Stimulated activated CD4-positive, alpha-beta T cell treated with anti-CD3 and anti-CD28 coated beads, TNF-alpha, amount 100 ng/mL, for 24 hours (primary cell): Measurements from ENCODE around the gene PACS2.
"Not testable (repeated sequence)": the region's sequence is repeated elsewhere in the genome, so short reads cannot be mapped to it uniquely, and the experiment has no call there.

Source experiments
- DNase-seq, 3 experiments: peaks; one replicate each; pipeline ENCODE4 v3.0.0-alpha.2; 2020; ENCODE audit warnings: low read depth in 3 of 3

The PACS2 gene

DNA sequence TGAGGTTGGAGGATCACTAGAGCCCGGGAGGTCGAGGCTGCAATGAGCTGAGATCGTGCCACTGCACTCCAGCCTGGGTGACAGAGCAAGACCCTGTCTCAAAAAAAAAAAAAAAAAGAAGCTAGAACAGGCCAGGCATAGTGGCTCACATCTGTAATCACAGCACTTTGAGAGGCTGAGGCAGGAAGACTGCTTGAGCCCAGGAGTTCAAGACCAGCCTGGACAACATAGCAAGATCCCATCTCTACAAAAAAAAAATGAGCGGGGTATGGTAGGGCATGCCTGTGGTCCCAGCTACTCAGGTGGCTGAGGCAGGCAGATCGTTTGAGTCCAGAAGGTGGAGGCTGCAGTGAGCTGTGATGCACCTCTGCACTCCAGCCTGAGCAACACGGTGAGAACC is 25.6 kb upstream of the PACS2 start:
- DNase-seq, result not testable (repeated sequence)

DNA sequence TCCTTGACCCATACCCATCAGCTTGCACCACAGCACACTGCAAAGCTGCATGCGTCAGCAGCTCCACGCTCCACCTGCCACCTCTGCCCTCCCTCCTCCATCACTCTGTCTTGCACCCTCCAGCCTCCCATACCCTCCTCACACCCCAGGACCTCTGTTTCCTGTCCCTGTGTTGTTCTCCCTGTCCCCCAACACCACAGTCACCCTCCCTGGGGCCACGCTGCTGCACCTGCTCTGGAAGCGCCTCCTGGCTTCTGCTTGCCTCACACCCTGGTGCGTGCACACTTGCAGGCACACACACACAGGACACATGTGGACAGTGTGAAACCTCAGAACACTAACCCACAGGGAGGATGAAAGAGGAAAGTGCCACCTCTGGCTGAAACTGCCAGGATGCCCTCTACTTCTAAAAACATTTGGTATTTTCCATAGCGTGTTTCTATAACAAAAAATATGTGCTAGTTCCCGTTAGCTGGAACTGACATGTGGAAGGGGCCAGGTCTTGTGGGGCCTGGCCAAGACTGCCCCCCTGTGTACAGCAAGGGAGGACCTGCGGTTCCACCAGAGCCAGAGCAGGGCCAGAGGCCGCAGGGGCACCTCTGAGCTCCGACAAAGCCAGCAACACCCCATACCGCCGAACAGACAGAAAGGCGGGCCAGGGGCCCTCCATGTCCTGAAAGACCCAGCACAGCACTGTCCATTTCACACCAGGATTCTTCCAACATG is 23.8 kb upstream of the PACS2 start:
- no peak for DNase-seq

DNA sequence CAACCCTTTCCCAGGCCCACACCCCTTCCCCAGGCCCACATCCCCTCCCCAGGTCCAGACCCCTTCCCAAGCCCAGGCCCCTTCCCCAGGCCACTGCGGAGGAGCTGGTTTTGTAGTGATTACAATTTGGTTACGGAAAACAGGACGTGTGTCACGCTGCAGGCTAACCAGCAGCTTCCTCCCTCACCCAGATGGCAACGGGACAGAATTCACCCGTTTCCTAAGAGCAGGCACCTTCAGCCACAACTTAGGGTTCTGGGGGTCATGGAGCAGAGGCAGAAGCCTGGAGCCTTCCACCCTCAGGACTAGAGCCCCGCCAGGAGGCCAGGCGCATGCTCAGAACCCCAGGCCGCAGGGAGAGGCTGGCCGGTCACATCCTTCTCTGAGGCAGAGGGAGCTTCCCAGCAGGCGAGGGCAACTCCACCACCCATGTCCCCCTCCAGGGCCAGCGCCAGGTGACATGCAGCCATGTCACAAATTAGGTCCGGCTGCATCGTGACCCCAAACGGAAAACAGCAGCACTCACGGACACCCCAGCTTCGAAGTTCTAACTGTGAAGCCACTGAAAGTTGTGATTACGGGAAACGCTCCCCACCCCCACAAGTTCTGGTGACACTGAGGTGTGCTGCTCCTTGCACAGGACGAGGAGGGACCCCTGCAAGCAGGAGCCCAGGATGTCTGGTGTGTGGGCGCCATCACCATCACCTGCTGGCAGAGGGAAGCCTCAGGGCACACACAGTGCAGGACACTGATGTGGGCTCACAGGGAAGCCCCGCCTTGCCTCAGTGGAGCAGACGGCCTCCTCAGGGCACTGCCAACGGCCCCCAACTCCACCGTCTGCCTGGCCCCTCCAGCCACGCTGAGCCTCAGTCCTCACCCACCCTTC is 21.5 kb upstream of the PACS2 start:
- no peak for DNase-seq

DNA sequence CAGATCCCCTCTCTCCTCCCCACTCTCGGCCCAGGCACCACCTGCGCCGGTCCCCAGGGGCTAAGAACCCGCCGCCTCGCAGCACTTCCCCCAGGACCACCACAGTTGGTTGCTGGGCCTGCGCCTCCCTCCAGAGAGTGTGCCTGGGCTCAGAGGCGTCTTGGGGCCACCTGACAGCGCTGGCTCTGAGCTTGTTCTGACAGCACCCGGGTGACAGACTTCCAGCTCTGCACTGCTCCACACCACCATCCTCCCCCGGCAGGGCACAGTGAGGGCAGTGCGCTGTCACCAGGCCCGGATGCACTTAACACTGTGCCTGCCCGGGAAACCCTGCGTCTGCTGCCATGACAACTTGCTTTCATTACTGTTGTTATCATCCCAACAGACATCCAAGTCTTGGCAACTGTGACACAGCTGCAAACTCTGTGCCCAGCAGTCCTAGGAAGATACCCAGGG is 20.4 kb upstream of the PACS2 start:
- peak in 1 of 3 experiments; percentile 47 for DNase-seq

DNA sequence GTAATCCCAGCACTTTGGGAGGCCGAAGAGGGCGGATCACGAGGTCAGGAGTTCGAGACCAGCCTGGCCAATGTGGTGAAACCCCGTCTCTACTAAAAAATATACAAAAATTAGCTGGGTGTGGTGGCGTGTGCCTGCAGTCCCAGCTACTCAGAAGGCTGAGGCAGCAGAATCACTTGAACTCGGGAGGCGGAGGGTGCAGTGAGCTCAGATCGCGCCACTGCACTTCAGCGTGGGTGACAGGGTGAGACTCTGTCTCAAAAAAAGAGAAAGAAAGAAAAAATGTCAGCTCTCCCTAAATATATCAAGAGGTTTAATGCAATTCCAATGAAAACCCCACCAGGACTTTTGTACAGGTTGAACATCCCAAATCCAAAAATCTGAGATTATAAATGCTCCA is 17.2 kb upstream of the PACS2 start:
- not testable (repeated sequence) for DNase-seq

DNA sequence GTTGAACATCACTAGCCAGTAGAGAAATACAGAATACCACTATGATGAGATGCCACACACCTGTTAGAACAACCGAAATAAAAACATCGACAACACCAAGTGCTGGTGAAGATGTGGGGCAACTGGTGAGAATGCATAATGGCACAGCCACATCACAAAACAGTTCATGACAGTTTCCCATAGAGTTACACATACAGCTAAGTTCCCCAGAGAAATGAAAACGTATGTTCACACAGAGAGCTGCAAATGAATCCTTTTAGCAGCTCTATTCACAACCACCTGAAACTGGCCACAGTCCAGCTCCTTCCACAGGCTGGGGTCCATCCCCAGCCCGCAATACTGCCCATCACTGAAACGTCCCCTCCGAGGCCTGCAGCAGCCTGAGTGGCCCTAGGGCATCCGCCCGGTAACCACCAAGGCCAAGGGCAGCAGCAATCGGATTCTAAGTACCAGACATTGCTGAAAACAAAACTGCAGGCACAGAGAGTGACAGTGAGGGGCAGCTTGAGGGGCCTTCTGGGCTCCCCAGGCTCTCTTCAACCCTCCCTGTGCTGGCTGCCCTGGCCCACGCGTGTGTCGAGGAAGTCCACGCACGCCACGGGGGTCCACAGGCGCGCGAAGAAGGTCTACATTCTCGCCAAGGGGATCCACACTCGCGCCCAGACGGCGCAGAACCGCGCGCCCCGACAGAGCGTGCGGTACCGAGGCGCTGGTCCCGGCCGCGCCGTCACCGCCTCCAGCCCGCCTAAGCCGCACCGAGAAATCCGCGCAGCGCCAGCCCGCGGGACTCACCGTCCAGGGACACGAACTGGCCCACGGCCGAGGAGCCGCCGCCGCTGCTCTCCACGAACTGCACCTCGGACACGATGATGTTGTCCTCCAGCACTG is 14.7 kb upstream of the PACS2 start:
- DNase-seq, result peak in 1 of 3 experiments; percentile 29

DNA sequence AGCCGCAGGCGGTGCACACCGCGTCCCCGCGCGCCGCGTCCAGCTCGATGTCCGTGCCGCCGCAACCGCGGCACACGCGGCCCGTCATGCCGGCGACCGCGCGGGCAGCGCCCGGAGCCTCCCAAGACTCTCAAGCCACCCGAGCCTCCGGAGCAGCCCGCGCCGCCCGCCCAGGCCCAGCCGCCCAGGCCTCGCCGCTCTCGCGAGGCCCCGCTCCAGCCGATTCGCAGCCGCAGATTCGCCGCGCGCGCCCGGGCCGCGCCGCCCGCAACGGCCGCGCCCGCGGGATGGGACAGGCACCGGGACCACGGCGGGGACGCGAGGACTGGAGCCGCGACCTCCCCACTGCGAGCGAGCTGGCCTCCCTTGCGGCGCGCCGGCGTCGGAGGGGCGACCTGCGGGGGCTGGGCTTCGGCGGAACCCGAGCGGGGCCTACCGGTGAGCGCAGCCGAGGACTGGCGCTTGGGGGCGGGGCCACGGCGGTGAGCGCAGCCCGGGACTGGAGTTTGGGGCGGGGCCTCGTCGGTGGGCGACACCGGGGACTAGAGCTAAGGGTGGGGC is 13.9 kb upstream of the PACS2 start, which contains the start of gene BRF1:
BRF1 (minus strand) TSS at position 460 of the 561 bp plus-strand sequence; CDS start at position 88, 372 bp downstream.
- peak; percentile 94 to 98 (median 97) for DNase-seq

DNA sequence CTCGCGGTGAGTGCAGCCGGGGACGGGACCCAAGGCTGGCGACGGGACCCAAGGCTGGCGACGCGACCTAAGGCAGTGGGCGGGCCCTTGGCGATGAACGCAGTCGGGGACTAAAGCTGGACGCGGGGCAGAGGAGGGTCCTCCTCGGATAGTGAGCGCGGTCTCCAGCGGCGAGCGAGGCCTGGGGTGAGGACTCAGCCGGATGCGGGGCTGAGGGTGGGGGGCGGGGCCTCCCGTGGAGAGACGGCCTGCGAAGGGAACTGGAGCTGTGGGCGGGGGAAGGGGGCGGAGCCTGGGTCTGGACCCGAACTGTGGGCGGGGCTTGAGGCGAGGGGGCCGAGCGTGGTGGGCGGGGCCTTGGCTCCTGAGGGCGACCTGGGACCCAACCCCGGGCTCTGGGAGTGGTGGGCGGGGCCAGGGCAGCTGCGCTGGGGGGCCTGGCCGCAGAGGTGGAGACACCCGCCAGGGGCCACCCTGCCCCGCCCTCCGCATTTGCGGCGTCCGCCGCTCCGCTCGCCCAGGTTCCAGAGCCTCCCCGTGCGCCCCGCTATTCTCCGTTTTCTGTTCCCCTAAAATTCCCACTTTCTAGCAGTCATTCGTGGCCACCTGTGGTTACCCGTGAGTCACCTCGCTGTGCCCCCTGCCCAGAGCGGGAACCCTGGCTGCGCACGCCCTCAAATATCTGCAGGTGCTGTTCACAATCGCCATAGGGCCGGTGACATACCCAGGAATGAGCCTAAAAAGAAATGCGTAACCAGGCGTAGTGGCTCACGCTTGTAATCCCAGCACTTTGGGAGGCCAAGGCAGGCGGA is 13.2 kb upstream of the PACS2 start:
- peak; percentile 98 to 100 (median 99) for DNase-seq

DNA sequence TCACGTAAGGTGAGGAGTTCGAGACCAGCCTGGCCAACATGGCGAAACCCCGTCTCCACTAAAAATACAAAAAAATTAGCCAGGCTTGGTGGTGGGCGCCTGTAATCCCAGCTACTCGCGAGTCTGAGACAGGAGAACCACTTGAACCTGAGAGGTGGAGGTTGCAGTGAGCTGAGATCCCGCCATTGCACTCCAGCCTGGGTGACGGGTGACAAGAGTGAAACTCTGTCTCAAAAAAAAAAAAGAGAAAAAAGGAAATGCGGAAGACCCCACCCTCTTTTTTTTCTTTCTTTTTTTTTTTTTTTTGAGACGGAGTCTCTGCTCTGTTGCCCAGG is 12.7 kb upstream of the PACS2 start:
- not testable (repeated sequence) for DNase-seq

DNA sequence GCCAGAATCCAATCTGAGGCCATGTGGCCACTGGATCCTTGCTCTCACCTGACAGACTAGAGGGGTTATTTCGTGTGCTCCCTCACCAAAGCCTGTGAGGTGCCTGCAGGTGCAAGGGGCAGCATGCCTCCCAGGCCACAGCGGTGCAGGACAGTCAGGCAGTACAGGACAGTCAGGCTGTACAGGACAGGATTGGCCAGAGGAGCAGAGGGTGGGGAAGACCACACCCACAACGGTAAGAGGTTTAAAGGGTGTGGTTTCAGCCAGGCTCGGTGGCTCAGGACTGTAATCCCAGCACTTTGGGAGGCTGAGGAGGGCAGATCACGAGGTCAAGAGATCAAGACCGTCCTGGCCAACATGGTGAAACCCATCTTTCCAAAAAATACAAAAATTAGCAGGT is 10.6 kb upstream of the PACS2 start:
- DNase-seq, result no peak

DNA sequence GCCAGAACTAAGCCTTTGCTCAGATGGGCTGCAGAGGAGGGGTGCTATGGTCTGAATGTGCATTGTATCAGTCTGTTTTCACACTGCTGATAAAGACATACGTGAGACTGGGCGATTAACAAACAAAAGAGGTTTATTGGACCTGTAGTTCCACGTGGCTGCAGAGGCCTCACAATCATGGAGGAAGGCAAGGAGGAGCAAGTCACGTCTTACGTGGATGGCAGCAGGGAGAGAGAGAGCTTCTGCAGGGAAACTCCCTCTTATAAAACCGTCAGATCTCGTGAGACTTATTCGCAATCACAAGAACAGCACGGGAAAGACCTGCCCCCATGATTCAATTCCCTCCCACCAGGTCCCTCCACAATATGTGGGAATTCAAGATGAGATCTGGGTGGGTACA is 10.0 kb upstream of the PACS2 start:
- DNase-seq, result no peak

DNA sequence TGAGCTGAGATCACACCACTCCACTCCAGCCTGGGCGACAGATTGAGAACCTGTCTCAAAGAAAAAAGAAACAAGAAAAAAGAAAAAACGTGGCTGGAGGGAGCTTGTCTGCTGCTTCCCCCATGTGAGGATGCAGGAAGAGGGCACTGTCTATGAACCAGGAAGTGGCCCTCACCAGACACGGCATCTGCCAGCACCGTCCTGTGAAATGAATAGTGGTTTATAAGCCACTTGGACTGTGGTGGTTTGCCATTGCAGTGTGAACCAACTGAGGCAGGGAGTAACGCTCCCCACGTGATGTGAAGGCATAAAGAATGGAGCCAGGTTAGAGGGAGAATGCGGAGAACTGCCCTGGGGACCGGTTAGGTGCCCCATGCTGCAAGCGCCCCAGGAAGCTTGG is 9.2 kb upstream of the PACS2 start:
- no peak for DNase-seq

DNA sequence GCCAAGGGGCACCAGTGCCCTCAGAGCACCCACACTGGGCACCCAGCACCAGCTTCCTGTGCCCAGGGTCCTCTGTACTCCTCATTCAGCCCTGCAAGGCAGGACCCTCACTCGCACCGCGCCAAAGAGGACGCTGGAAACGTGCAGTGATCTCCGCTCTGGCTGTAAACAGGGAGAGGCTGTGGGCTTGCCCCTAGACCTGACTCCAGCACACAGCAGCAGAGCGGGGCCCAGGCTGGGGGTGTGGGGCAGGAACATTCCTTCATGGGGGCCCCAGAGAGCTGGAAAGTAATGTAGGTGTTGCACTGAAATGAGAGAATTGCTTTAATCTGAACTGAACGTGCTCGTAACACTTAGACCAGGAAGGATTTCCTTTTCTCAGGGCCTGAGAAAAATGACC is 8.8 kb upstream of the PACS2 start:
- no peak for DNase-seq

DNA sequence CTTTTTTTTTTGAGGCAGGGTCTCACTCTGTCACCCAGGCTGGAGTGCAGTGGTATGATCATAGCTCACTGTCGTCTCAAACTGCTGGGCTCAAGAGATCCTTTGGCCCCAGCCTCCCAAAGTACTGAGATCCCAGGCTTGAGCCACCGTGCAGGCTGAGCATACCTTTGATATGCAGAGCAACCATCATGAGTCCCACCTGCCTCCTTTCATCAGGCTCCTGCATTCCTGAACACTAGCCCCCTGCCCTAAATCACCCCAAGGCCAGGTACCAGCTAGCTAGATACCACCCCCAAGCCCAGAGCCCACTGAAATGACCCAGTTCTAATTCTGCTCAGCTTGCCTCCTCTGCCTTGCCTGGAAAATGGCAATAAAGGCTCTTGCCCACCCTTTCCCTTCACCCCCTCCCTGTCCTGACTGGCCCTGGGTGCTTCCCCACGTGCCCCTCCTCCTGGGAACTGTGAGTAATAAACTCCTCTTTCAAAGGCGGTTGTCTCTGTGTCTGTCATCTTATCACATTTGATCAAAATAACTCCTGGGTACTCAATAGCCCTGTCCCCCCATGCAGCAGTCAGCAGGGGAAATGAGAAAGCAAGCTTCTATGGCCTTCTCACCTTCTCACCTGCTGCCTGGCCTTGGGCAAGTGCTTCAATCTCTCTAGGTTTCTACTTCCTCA is 7.4 kb upstream of the PACS2 start:
- DNase-seq, result no peak

DNA sequence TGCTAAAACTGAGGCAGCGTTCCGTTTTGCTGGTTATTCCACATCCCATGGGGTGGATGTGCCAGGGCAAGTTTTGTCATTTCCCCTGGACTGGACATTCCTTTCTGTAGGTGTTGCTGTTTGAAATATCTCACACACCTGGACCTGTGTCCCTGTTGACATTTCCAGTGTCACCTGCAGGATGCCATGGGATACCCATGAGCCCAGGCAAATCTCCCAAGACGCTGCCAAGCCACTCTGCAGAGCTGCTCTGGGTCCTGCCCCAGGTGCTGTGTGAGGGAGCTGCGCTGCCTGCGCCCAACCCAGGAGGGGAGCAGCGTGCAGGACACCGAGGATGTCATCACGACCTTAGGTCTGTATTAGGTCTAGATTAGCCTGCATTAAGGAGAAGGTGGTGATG is 5.2 kb upstream of the PACS2 start:
- DNase-seq, result no peak

DNA sequence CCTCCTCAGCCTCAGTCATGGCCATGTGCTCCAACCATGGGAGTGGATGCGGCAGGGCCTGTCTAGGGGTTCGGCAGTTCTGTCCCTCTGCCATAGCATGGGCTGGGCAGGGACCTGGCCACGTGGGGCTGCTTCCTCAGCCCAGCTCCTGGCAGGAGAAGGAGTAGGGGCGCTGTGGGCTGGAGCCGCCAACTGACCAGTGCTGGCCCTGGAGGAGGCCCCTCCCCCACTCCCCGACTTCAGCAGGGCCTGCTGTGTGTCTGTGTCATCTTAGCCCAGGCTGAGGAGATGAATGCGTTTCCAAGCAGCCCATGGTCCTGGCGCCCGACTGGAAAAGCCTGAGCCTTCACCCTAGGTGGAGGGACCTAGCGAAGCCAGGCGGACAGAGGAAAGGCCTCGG is 2.7 kb upstream of the PACS2 start:
- DNase-seq, result no peak

DNA sequence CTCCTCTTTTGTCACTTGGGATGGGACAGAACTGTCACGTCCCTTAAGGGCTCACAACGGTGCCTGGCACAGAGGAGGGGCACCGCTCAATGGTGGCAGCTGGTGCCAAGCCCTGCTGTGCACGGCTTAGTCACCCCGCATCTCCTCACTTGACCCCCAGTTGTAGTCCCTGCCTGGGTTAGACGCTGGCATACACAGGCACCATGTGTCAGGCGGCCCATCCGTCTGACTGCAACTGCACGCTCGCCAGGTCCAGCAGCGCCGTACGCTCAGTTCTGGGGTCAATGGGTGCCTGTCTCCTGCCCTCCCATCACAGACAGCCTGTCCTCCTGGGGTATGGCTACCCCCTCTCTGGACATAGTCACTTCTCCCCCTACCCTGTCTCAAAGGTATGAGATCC is 1.6 kb upstream of the PACS2 start:
- DNase-seq, result no peak

DNA sequence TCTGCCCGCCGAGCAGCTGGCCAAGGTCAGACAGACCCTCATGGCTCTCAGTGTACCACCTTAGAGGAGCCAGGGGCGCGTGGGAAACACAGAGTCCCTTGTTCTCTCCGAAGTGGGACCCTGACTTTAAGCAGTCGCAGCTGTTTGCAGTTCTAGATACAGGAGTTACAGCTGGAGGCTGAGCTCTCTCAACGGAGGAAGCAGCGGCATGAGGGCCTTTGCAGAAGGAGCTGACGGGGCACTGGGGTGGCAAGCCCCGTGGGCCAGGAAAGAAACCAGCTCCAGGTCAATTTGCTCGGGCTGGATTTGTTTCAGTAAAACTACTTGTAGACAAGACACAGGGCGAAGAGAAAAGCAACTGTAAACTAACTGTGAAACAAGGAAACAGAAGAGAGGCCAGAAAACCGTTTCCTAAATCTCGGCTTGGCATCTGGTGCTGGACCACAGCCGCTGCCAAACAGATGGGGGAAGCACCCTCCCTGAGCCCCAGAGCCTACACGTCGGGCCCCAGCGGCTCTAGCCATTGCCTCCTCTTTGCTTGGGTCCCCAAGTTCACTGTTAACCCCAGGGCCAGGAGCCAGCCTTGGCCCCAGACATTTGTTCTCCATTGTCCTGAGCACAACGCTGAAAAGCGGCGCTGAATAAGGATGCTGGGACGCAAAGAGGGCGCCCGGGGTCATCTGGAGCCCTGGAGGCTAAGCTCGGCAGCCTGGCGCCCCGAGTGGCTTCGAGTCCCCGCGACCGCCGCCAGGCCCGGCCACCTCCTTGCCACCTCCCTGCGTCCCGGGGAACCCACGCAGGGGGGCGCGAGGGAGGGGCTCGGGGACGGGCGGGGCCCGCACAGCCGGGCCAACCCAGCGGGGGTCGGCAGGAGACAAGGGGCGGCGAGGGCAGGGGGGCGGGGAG is 914 bp upstream of the PACS2 start:
- no peak for DNase-seq

DNA sequence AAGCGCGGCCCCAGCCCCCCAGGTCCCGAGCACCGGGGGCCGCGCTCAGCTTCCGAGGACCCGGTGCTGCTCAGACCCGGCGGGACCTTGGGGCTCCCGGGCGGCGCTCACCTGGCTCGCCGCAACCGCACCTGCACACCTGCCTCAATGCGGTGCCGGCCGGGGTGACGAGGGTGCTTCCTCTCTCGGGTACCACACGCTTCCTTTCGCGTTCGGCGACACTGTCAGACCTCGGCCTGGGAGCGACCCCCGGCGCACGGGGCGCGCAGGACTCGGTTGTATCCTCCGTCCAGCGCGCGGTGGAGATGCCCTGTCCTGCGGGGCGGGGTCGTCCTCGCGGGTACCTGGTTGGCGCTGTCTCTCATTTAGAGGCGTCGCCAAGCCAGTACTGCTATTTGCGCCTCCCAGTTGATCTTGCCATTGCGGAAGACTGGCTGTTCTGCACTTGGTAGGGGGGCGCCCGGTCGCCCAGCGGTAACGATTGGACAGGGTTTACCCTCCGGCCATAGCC is 718 bp downstream of the PACS2 start:
- DNase-seq, result peak in 1 of 3 experiments; percentile 27
